Measurements from ENCODE around the gene TTC32.

TTC32 gene

DNA sequence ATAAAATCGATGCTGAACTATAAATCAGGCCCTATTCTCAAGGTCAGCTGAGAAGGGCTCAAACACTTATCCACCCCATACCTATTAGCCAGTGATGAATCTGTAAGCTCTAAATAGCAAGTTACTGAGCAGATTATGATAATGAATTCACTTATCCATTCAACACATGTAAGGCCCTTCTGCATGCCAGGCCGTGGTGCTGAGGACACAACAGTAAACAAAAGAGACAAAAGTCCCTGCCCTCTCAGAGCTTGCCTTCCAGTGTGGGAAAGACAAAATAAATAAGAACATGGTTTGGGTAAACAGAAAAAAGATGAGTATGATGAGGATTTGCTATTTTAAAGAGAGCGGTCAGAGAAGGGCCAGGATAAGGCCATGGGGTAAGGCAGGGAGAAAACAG lies 11.7 kb downstream of the TTC32 start:
- DNase-seq (ENCODE audit: extremely low read depth, low read depth): no peak
- TF ChIP-seq, protein P1, sequence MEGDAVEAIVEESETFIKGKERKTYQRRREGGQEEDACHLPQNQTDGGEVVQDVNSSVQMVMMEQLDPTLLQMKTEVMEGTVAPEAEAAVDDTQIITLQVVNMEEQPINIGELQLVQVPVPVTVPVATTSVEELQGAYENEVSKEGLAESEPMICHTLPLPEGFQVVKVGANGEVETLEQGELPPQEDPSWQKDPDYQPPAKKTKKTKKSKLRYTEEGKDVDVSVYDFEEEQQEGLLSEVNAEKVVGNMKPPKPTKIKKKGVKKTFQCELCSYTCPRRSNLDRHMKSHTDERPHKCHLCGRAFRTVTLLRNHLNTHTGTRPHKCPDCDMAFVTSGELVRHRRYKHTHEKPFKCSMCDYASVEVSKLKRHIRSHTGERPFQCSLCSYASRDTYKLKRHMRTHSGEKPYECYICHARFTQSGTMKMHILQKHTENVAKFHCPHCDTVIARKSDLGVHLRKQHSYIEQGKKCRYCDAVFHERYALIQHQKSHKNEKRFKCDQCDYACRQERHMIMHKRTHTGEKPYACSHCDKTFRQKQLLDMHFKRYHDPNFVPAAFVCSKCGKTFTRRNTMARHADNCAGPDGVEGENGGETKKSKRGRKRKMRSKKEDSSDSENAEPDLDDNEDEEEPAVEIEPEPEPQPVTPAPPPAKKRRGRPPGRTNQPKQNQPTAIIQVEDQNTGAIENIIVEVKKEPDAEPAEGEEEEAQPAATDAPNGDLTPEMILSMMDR (IDR thresholded peaks at IDR 0.05; ENCODE audit: low read depth, low read length, missing control alignments): no peak

DNA sequence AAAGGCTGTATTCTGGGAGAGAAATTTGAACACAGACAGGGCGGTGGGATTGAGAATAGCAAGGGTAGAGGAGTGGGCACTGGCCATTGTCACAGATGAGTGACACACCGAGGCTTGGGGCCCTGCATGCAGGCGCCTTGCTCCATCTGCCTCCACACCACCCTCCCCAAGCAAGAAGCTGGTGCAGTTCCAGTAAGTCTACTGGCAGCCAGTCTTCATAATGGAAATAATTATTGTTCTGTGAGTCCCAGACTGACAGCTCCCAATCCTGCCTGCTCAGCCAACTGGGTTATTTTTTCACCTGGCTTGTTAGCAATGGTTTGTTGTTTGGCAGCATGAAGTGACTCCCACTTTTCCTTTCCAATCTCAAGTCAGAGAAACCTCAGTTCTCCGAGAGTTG lies 13.0 kb downstream of the TTC32 start:
- TF ChIP-seq, protein P1 (IDR thresholded peaks at IDR 0.05; ENCODE audit: low read depth, low read length, missing control alignments): no peak
- no peak for DNase-seq (ENCODE audit: extremely low read depth, low read depth)
- H3K4me3 ChIP-seq (replicated peaks; ENCODE audit: low read depth, low read length): no peak overlapping the region

More for the DNA sequence above, 11.7 kb downstream of the TTC32 start:
- H3K4me3 ChIP-seq (replicated peaks; ENCODE audit: low read depth, low read length): no peak overlapping the region

DNA sequence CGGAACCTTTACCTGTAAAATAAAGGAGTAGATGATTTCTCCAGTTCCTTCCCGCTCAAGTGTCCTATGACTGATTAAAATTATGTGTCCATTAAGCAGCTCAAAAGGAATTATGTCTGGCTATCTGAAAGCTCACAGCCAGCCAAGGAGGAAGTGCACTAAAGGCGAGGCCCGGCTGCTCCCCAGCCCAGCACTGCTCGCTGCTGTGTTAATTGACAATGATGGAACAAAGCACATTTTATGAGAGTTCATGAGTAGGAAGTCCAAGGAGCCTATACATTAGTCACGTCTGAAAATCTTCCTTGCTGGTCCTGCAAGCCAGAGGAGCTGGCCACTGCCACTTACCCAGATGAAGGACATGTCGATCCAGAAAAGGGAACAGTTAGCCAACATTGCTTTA lies 14.3 kb downstream of the TTC32 start:
- no peak overlapping the region for H3K4me3 ChIP-seq (replicated peaks; ENCODE audit: low read depth, low read length)
- DNase-seq (ENCODE audit: extremely low read depth, low read depth): no peak
- TF ChIP-seq, protein P1 (IDR thresholded peaks at IDR 0.05; ENCODE audit: low read depth, low read length, missing control alignments): no peak

DNA sequence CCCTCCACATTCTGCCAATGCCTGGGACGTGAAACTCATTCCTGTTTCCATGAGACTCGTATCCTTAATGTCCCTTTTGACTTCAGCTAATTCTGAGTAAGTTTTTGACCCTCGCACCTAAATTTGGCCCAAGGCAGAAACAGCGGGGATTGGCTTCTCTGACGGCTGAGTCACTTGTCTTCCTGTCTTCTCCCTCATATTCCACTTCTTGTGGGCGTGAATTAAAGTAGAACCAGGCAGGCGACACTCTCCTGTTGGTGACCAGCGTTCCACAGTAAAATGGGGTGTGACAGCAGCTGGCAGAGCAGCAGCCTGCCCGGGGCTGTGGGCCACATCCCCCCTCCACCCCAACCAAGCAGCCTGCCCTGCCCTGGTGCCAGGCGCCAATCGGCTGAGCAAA lies 15.5 kb downstream of the TTC32 start:
- DNase-seq (ENCODE audit: extremely low read depth, low read depth): no peak
- no peak overlapping the region for H3K4me3 ChIP-seq (replicated peaks; ENCODE audit: low read depth, low read length)
- TF ChIP-seq, protein P1 (IDR thresholded peaks at IDR 0.05; ENCODE audit: low read depth, low read length, missing control alignments): no peak

DNA sequence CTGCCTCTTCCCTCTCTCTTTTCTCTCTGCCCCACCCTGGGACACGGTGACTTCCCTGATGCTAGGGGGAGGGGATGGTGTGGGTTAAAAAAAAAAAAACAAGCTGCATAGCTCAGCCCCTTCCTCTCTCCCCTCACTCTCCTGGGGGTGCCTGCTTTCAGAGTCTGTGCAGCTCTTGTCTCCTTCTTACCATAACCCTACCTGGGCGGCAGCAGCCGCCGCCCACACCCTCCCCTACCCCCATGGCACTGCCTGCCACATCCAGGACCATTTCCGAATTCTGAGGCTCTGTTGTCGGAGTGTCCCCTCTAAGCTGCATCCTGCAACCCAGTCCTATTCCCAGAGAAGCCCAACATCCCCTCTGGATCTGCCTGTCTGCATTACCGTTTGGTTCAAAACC lies 16.0 kb downstream of the TTC32 start:
- DNase-seq (ENCODE audit: extremely low read depth, low read depth): no peak
- TF ChIP-seq, protein P1 (IDR thresholded peaks at IDR 0.05; ENCODE audit: low read depth, low read length, missing control alignments): no peak
- H3K4me3 ChIP-seq (replicated peaks; ENCODE audit: low read depth, low read length): no peak overlapping the region

DNA sequence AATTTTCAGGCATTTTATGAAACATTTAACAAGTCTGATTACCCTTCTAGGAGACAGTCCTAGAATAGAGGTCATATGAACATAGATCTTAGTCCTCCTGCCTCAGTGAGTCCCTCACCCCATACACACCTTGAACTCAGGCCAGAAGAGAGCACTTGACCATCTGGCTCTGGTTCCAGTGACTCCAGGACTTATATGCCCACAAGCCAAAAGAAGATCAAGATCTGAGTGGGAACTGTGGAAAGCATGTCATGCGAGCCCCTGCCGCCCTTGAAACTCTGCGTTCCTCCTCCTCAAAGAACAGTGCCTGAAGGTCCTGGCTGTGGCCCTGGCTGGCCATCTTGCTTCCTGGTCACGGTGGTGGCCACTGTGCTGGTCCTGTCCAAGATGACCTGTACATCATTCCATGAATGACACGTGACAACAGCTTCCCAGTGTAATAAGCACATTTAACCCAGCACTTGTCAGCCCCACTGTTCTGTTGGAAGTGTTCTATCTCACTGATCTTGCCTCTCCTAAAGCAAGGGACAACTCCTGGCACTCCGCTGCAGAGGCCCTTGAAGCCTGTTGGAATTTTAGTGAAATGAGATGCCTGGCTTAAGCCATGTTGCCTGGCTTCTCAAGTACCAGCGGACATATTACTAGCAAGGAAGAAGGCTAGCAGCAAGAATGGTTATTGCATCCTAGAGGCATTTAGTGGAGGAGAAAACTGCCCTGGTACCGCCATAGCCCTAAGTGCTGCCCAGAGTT lies 17.6 kb downstream of the TTC32 start:
- TF ChIP-seq, protein P1 (IDR thresholded peaks at IDR 0.05; ENCODE audit: low read depth, low read length, missing control alignments): no peak
- no peak for DNase-seq (ENCODE audit: extremely low read depth, low read depth)
- no peak overlapping the region for H3K4me3 ChIP-seq (replicated peaks; ENCODE audit: low read depth, low read length)

DNA sequence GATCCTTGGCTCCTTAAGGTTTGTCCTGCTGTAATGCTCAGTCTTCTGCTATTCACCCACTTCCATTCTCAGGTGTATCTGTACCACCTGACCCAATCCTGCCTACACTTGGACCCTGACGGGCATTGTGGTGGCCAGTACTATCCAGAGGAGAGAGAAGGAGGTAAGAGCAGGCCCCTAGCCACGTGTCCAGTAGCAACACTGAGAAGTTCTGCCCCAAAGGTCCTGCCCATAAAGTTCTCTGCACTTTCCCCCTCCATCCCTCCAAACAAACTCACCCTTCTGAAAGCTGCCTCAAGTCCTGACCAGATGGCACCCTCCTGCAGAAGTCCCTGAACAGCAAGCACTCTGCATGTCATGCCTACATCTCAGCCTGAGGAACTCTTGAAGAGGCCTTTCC lies 18.3 kb downstream of the TTC32 start:
- TF ChIP-seq, protein P1 (IDR thresholded peaks at IDR 0.05; ENCODE audit: low read depth, low read length, missing control alignments): no peak
- no peak overlapping the region for H3K4me3 ChIP-seq (replicated peaks; ENCODE audit: low read depth, low read length)
- DNase-seq (ENCODE audit: extremely low read depth, low read depth): no peak

Data from HFF-Myc (cell line).